Tongue (tissue), 2 donors: ENCODE data around the gene ZNF302. TPM values are rescaled to one million over a fixed set of nuclear protein-coding genes. Genes with fewer than 3 reads are reported as not detected.
A peak's percentile ranks its signal among the peaks of the same experiment; 100 is the strongest.
"Not testable (repeated sequence)": the region's sequence is repeated elsewhere in the genome, so short reads cannot be mapped to it uniquely, and the experiment has no call there.

Source experiments
- DNase-seq: peaks from one replicate; pipeline ENCODE4 v3.0.0-alpha.2; 2015
- total RNA-seq: library from RNA; depleted of rRNA; stranded (reverse); fragments of >200 nt; gene quantifications from one replicate; pipeline ENCODE4 v1.2.3, GENCODE V29; 2014

ZNF302 gene
- total RNA-seq, 1 donor from 2014 or later = 55.6 TPM

DNA sequence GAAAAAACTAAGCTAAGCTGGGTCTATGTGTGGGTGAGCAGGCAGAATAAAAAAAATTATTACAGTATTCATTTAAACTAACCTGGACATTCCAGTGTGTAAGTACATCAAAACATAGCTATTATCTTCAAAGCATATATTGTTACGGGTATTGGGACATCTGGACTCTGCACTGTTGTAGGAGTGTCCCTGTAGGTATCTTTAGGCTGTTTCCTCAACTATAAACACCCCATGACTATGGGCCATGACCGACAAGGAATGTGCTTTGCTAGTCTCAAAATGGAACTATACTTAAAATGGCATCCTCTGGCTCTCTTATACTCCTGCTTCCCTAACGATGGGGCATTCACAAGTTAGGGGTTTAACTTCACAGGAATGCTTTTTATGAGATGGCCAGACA lies 3.9 kb upstream of the ZNF302 start:
- no peak for DNase-seq

DNA sequence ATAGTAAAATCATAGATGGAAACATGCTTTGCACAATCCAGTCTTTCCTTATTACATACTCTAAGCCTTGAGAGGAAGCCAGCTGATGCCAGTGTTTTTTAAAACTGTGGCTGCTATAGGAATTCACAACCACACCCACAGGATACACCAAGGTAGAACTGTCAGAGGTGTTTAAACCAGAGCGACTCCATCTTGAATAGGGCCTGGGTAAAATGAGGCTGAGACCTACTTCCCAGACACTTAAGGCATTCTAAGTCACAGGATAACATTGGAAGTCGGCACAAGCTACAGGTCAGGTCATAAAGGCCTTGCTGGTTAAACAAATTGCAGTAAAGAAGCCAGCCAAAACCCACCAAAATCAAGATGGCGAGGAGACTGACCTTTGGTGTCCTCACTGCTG lies 2.2 kb upstream of the ZNF302 start:
- no peak for DNase-seq

- DNase-seq = no peak
Observed at GRCh38 chr19:34675919-34676318, 1.6 kb upstream of the ZNF302 start.

DNA sequence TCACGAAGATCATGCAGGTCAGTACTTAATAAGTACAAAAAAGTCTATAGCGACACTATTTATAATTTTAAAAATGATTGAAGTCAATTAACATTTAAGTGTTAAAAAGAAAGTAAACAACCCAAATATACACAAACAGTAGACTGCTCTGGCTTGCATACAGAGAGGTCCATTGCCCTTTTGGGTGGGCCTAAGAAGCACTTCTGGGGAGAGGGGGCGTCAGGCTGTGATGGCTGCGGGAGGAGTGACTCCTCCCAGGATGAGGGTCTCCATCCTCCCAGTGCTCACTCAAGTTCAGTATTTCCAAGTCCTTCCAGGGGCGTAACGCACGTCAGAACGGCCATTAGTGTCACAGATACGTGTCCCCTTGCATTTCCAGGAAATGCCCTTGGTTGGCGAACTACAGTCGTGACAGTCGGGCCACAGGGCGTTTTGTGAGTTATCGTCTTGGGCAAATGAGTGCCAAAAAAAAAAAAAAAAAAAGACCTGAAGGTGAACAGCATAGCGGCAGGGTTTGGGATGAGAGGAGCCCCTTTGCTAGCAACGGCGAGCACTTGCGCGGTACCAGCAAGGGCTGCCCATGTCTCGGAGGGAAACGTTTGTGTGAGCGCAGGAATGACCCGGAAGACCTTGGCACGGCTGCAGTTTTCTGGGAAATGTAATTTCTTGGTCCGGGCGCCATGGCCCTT lies 637 bp upstream of the ZNF302 start, which contains the start of gene SCGB2B2:
Gene SCGB2B2, minus strand, starts transcription at position 463 of the 689 bp plus-strand sequence. CDS start 82,596 bp downstream, outside the sequence.
- DNase-seq = peak; percentile 87

GRCh38 chr19:34678085-34678412 lies 571 bp downstream of the ZNF302 start:
- DNase-seq = no peak

DNA sequence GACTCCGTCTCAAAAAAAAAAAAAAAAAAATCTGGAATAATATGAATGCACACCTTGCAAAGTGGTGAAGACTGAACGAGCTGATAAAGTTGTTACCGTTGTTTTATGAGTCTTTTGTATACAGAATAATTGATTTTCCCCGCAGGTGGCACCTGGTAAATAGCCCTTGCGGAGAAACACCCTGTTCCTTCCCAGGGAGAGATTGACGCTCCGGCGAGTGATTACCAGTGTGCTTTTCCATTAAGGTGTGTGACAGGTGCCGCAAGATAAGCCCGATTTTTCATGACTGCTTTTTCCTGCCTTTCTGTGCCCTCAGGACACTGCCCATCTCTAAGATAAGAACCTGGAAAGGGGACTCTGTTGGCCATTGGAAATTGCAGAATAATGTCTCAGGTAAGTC lies 943 bp downstream of the ZNF302 start:
- no peak for DNase-seq

- no peak for DNase-seq
Observed at GRCh38 chr19:34681478-34681877, 4.0 kb downstream of the ZNF302 start.

- DNase-seq = not testable (repeated sequence)
Observed at GRCh38 chr19:34685266-34685665, 7.8 kb downstream of the ZNF302 start.

DNA sequence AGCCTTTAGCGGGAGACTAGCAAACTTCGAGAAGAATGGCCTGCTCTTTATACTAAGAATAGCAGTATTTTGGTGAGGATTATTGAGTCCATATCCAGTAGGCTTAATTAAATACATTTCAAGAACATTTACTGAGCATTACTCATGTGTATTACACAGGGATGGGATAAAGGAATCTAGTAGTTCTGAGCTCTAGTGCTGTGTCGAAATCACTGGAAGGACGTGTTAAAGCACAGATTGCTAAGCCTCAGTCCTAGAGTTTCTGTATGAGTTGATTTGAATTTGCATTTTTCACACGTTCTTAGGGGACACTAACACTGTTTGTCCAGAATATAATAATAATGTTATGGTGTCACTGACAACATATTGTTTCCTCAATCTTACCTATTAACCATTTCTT lies 9.0 kb downstream of the ZNF302 start:
- no peak for DNase-seq

DNA sequence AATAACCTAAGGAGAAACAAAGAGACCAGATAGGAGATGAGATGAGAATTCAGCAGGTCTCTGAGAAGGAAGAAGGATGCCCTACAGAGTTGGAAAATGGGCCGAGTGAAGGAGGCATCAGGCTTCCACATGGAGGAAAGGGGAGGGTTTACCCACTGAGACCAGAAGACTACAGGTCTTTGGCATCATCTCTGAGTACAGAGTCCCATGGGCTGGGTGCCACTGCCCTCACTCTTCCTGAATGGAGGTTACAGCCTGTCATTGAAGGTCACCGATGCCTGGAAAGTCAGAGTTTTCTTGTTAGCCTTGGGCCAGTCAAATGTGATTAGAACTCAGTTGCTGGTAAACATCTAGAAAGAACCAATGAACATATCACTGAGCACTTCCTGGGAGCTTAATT lies 9.9 kb downstream of the ZNF302 start:
- DNase-seq = no peak

DNA sequence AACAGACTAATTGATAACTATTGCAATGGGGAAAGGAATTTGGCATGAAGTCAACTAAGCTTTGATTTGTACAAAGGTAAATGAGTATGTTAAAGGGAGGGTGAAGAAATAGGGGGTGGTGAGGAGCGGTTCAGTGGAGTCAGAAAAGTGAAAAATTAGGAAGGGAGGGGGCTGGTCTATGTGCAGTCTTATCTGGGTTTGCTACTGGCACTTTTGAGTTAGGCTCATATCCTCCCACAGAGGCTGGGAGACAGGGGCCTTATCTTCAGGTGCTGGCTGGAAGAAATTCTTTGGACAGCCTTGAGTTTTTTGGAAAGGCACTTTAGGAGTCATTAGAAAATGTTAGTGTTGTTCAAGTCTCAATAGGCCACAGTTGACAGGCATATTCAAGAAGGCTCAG lies 11.1 kb downstream of the ZNF302 start:
- DNase-seq = no peak

DNA sequence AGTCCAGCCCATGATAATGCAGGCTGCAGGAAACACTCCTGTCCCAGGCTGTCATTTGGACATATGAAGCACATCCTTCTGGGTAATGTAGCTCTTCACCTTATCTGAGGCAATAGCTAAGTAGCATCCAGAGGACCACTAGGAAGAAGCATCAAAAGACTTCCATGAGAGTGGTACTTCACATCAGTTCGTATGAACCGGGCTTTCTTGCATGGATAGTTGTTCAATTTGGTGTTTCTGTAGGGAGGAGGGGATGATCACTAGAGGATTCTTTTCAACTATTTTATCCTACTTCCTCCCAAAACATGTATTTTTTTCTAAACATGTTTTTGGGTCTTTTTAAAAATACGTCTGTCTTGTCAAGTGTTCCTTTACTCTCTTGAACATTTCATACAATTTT lies 12.9 kb downstream of the ZNF302 start:
- DNase-seq = no peak

DNA sequence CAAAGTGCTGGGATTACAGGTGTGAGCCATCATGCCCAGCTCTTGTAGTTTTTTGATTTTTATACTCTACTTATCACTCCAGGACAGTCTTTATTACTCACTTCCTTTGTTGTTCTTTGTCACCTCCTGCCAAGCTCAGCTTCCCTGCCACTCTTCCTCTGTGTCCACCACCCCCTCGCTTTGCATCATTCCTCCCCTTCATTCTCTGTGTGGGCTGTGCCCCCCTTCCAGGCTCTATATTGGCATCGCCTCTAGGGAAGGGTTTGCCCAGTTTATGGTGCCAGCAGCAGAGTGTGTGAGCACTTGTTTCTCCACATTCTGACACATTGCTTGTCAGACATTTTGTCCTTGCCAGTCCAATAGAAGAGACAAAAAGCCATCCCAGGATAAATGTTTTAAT lies 15.1 kb downstream of the ZNF302 start:
- DNase-seq = no peak

DNA sequence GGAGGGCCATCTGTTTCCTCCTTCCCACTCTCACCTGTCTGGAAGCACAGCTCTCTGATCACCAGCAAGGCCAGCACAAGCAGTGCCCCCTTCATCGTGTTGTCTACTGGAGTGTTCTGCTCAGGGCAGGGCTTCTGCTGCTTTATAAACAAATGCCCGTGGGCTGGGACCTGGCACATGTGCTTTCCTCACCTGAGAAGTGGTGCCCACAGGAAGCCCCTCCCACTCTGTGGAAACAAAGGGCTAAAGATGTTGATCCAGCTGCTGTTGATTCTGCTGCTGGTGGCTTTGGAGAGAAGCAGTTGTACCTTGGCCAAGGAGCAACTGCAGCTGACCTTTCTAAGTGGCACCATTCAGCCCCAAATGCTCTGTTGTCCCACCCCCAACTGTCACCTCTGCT lies 30.2 kb downstream of the ZNF302 start:
- no peak for DNase-seq

GRCh38 chr19:34711890-34712289 lies 34.4 kb downstream of the ZNF302 start:
- DNase-seq = no peak

GRCh38 chr19:34712395-34713261 lies 35.1 kb downstream of the ZNF302 start:
- DNase-seq = peak; percentile 86

DNA sequence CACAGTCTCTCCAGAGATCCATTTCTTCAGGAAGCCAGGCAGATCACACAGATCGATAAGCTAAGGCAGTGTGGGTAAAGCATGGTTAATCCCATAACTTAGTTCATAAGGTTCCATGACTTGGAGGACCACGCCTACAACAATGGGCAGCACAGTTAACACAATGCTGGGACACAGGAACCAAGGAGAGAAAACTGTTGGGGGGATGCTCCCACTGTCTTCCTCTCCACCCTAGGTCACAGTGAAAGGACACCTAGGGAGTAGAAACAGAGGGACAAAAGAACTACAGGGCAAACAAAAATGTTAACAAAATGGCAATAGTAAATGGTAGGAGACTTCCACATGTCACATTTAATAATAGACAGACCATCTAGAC lies 35.8 kb downstream of the ZNF302 start:
- no peak for DNase-seq

DNA sequence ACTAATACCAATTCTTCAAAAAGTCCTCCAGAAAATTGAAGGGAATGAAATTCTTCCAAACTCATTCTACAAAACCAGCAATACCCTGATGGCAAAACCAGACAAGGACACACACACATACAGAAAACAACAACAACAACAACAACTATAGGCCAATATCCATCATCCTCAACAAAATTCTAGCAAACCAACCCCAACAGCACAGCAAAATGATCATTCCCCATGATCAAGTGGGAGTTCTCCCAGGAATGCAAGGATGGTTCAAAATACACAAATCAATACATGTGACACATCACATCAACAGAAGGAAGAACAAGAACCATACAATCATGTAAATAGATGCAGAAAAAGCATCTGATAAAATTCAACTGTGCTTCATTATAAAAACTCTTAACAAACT lies 37.9 kb downstream of the ZNF302 start:
- no peak for DNase-seq

DNA sequence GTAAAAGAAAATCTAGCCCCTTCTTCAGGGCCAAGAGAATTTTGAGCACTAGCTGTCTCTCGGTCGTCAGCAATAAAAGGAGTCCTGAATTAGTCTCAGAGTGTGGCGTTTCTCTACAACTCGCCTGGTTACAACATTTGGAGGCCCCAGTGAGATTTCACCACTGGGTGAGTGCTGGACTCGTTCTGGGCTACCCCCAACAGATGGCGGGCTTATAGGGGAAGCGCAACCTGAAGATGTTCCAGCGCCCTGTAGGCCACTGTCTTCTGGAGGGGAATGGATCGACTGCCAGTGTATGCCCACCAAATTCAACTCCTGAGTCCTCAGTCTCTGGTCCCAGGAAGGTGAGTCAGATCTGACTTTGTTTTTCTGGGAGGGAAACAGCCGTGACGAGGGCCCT lies 44.9 kb downstream of the ZNF302 start:
- DNase-seq = no peak

DNA sequence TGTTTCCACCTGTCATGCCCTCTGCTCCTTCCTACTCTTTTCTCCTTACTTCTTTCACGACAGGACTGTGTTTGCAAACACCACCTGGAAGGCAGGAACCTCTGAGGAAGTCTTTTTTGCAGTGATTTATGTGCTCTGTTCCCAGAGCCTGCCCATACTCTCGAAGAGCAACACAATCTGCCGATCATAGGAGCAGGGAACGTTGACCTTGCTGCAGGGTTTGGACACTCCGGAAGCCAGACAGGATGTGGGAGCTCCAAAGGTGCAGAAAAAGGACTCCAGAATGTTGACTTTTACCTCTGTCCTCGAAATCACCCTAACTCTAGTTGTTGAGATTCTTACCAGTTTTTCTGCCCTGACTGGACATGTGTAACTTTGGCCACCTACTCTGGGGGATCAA lies 47.9 kb downstream of the ZNF302 start:
- no peak for DNase-seq

DNA sequence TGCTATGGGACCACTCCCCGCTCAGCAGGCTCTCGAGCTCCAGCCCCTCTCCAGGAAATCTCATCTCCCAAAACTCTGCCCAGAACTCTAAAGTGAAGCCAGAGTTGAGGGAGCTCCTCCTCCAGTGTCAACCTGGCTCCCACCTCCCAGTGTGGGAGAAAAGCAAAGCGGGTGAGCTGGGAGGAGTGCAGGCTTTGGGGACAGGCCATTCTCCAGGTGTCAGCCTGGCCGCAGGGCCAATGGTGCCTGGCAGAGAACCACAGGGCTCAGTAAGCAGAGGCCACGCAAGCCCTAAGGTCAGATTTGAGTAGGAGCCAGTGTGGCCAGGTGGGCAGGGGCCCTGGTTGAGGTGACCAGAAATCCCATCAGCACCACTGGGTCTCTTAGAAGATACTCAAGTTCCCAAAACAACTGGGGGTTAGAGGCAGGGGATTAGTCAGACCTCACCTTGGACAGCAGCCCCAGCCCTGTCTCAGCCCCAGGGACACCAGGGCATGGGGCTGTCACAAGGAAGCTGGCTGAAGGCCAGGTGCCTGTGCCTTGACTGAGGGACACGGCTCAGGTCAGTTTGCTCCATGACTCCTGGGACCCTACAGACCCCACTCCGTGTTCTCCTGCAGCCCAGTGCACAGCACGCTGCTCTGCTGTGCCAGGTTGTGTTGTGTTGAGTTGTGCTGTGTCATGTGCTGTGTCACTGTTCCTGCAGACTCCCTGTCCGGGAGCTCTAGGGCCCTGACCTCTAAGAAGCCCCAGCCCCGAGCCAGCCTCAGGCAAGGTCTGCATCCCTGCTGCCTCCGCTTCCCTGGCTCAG lies 53.7 kb downstream of the ZNF302 start:
- DNase-seq = no peak

DNA sequence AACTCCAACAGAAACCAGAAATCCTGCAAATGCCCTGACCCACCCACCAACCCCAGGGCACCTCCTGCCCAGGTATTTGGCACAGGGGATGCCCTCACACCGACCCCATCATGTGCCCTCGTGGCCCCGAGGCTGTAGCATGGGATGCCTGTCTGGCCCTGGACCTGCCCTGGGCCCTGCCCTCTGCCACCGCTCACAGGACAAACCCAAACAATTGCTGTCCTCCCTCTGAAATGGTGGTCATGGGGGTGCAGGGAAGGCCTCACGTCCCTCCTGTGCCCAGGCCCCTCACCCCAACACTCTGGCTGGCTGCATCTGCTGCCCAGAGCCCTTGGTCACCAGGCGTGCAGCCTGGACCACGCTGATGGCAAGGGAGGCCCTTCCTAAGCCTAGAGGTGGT lies 54.5 kb downstream of the ZNF302 start:
- no peak for DNase-seq

GRCh38 chr19:34732612-34733211 lies 55.2 kb downstream of the ZNF302 start:
- peak; percentile 3 for DNase-seq
